H9 (cell line): ENCODE measurements around the gene DRGX. TPM values are rescaled to one million over a fixed set of nuclear protein-coding genes. Genes with fewer than 3 reads are reported as not detected.

ENCODE experiments used
- DNase-seq: peaks from one replicate; pipeline ENCODE4 v3.0.0-alpha.2; 2017
- H2AFZ ChIP-seq: one replicate; pipeline ENCODE4 v1.6.1; 2013; ENCODE audit warnings: mild to moderate bottlenecking, low read length, control low read depth, moderate library complexity
- H2AK5ac ChIP-seq: 2 replicates; pipeline ENCODE4 v1.6.1; 2013; ENCODE audit warnings: low read length, control low read depth, mixed read lengths; ENCODE audit not compliant: insufficient read length
- H2BK120ac ChIP-seq: one replicate; pipeline ENCODE4 v1.6.1; 2013; ENCODE audit warnings: low read depth, mild to moderate bottlenecking, low read length, control low read depth, inconsistent platforms; ENCODE audit not compliant: poor library complexity, severe bottlenecking
- H2BK12ac ChIP-seq: 2 replicates; pipeline ENCODE4 v1.6.1; 2013; ENCODE audit warnings: low read length, control low read depth, mixed read lengths, low read depth; ENCODE audit not compliant: insufficient read length
- H2BK15ac ChIP-seq: 2 replicates; pipeline ENCODE4 v1.6.1; 2013; ENCODE audit warnings: low read depth, low read length, control low read depth
- H2BK20ac ChIP-seq: one replicate; pipeline ENCODE4 v1.6.1; 2013; ENCODE audit warnings: low read depth, mild to moderate bottlenecking, low read length, control low read depth, inconsistent platforms; ENCODE audit not compliant: poor library complexity, severe bottlenecking
- H2BK5ac ChIP-seq: 2 replicates; pipeline ENCODE4 v1.6.1; 2013; ENCODE audit warnings: low read length, control low read depth, mixed read lengths; ENCODE audit not compliant: insufficient read length
- H3K14ac ChIP-seq: 2 replicates; pipeline ENCODE4 v1.6.1; 2013; ENCODE audit warnings: low read length, control low read depth; ENCODE audit not compliant: insufficient read depth
- H3K18ac ChIP-seq: 2 replicates; pipeline ENCODE4 v1.6.1; 2013; ENCODE audit warnings: low read depth, mild to moderate bottlenecking, mixed read lengths, low read length, control low read depth; ENCODE audit not compliant: insufficient read length
- H3K23ac ChIP-seq: 2 replicates; pipeline ENCODE4 v1.6.1; 2013; ENCODE audit warnings: low read length, control low read depth, mixed read lengths, low read depth; ENCODE audit not compliant: insufficient read length
- H3K23me2 ChIP-seq: 2 replicates; pipeline ENCODE4 v1.6.1; 2013; ENCODE audit warnings: low read depth, mild to moderate bottlenecking, mixed read lengths, low read length, control low read depth; ENCODE audit not compliant: insufficient read length, poor library complexity, severe bottlenecking
- H3K27ac ChIP-seq: 2 replicates; pipeline ENCODE4 v1.5.1; 2013; ENCODE audit warnings: low read length, control low read depth, mixed read lengths, low read depth; ENCODE audit not compliant: insufficient read length
- H3K27me3 ChIP-seq: 2 replicates; pipeline ENCODE4 v1.6.1; 2013; ENCODE audit warnings: low read length, control low read depth, inconsistent platforms; ENCODE audit not compliant: insufficient read depth
- H3K4ac ChIP-seq: 2 replicates; pipeline ENCODE4 v1.6.1; 2013; ENCODE audit warnings: low read depth, mild to moderate bottlenecking, control low read depth, inconsistent platforms, low read length, moderate library complexity
- H3K4me1 ChIP-seq: 2 replicates; pipeline ENCODE4 v1.6.1; 2013; ENCODE audit warnings: low read length, control low read depth, inconsistent platforms; ENCODE audit not compliant: insufficient read depth
- H3K4me2 ChIP-seq: 2 replicates; pipeline ENCODE4 v1.6.1; 2013; ENCODE audit warnings: low read length, control low read depth, mixed read lengths; ENCODE audit not compliant: insufficient read length, insufficient read depth
- H3K56ac ChIP-seq: 2 replicates; pipeline ENCODE4 v1.6.1; 2013; ENCODE audit warnings: low read depth, mild to moderate bottlenecking, mixed read lengths, low read length, control low read depth; ENCODE audit not compliant: insufficient read length
- H3K79me1 ChIP-seq: 2 replicates; pipeline ENCODE4 v1.6.1; 2013; ENCODE audit warnings: low read depth, mild to moderate bottlenecking, moderate library complexity, low read length, control low read depth, inconsistent platforms; ENCODE audit not compliant: insufficient read depth, poor library complexity, severe bottlenecking
- H3K79me2 ChIP-seq: 2 replicates; pipeline ENCODE4 v1.6.1; 2013; ENCODE audit warnings: low read length, control low read depth, inconsistent platforms; ENCODE audit not compliant: insufficient read depth
- H3K9ac ChIP-seq: 2 replicates; pipeline ENCODE4 v1.6.1; 2013; ENCODE audit warnings: low read length, control low read depth, mixed read lengths; ENCODE audit not compliant: insufficient read length; ENCODE audit errors: extremely low read depth
- H3K9me3 ChIP-seq: one replicate; pipeline ENCODE4 v1.6.1; 2013; ENCODE audit warnings: low read depth, low read length, inconsistent platforms; ENCODE audit not compliant: control insufficient read depth
- H3T11ph ChIP-seq: one replicate; pipeline ENCODE4 v1.6.1; 2013; ENCODE audit warnings: mild to moderate bottlenecking, low read length, control low read depth, inconsistent platforms
- H4K20me1 ChIP-seq: one replicate; pipeline ENCODE4 v1.6.1; 2013; ENCODE audit not compliant: control insufficient read depth, insufficient read length, insufficient read depth
- H4K5ac ChIP-seq: 2 replicates; pipeline ENCODE4 v1.6.1; 2013; ENCODE audit warnings: low read depth, mild to moderate bottlenecking, mixed read lengths, low read length, control low read depth; ENCODE audit not compliant: insufficient read length
- H4K8ac ChIP-seq: replicated peaks from 2 replicates; pipeline ENCODE4 v1.6.1; 2013; ENCODE audit warnings: low read length, control low read depth, mixed read lengths, low read depth; ENCODE audit not compliant: insufficient read length
- H4K91ac ChIP-seq: 2 replicates; pipeline ENCODE4 v1.6.1; 2013; ENCODE audit warnings: low read depth, mild to moderate bottlenecking, moderate library complexity, mixed read lengths, low read length, control low read depth; ENCODE audit not compliant: insufficient read length
- H3K27ac Mint-ChIP-seq, 3 experiments: 2 replicates in 2 of 3; 3 replicates in 1 of 3; pipeline ENCODE4 v1.8.0; 2020 to 2021; ENCODE audit warnings: mixed read lengths in 3 of 3, mild to moderate bottlenecking in 1 of 3, moderate library complexity in 1 of 3
- H3K27me3 Mint-ChIP-seq: 2 replicates; pipeline ENCODE4 v1.8.0; 2021; ENCODE audit warnings: low read depth, mild to moderate bottlenecking, moderate library complexity, mixed read lengths
- H3K36me3 Mint-ChIP-seq, 3 experiments: 2 replicates in 2 of 3; 3 replicates in 1 of 3; pipeline ENCODE4 v1.8.0; 2020 to 2021; ENCODE audit warnings: low read depth in 3 of 3, mixed read lengths in 3 of 3; ENCODE audit not compliant: insufficient read depth in 1 of 3
- H3K4me1 Mint-ChIP-seq, 2 experiments: 2 replicates each; pipeline ENCODE4 v1.8.0; 2020; ENCODE audit warnings: mixed read lengths in 2 of 2
- H3K4me3 Mint-ChIP-seq, 2 experiments: 2 replicates in 1 of 2; 3 replicates in 1 of 2; pipeline ENCODE4 v1.8.0; 2020 to 2021; ENCODE audit warnings: mild to moderate bottlenecking in 2 of 2, mixed read lengths in 2 of 2, moderate library complexity in 1 of 2
- H3K9me3 Mint-ChIP-seq, 2 experiments: 2 replicates in 1 of 2; 3 replicates in 1 of 2; pipeline ENCODE4 v1.8.0; 2020; ENCODE audit warnings: mild to moderate bottlenecking in 2 of 2, mixed read lengths in 2 of 2, moderate library complexity in 1 of 2
- WGBS: extraction: QIAGEN DNeasy Blood & Tissue Kit; methylation state at CpG from one replicate; pipeline ENCODE4 v1.1.7; 2013; ENCODE audit warnings: missing lambda C conversion rate, low lambda C conversion rate, mixed read lengths; ENCODE audit not compliant: insufficient read length; ENCODE audit errors: extremely low coverage; 5-methylcytosine and 5-hydroxymethylcytosine counted together
- total RNA-seq: library from RNA; stranded (reverse); gene quantifications from 2 replicates; pipeline ENCODE4 v1.2.1, GENCODE V29; 2021
- TF ChIP-seq, protein P1 (sequence below): fragments of 200-600 bp; sonication (generic); conservative IDR thresholded peaks from 3 replicates; pipeline ENCODE4 v1.8.0; 2021; ENCODE audit warnings: antibody characterized with exemption, mild to moderate bottlenecking

Gene DRGX
- total RNA-seq, 1 experiment from 2014 or later, result not detected

DNA sequence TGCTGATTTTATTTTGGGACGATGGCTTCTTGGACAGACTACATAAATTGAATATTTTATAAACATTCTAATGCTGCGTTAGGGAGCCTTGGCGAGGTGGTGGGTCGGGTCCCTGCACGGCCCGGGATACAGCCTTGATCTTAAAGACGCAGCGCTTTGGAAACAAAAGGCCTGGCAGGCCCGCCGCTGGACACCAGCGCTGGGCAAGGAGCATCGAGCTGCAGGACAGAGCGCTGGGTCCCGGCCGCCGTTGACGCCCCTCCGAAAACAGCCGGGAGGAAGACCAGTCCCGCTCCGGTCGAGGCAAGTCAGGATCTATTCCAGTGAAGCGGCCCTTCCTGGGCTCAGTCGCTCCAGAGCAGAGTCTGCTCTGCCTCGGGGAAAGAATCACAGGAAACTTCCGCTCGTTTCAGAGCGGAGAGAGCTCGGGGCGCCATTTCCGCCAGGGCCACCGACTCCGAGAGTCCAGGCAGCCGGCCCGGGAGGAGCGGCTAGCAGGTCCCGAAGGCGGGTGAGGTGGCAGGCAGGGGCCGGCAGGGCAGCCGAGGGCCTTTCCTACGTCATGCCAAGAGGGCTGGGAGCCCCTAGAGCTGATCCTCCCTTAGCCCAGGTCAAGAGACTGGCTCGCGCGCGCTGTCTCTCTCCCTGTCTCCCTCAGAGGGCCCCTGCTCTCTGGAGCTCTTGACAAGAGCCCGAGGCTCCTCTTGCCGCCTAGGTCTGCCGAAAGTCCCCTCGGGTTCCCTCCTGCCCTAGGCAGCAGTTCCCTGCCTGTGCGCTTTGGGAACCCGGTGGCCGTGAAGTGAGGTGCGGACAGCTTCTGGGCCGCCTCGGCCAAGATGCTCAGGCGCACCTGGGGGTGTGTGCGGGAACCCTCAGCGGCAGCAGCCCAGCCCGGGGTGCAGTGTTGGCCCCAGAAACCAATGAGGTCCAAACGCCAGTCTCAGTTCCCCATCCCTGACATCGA is 1.4 kb upstream of the DRGX start:
- H3K4me1 Mint-ChIP-seq, result peaks cover 22 to 30% of the 10 kb centered on the region in 2 experiments
- H3K18ac ChIP-seq, result no peak overlapping the region
- H3K36me3 Mint-ChIP-seq, result no peaks in the 10 kb centered on the region; a peak in 1 of 7 replicates
- TF ChIP-seq, protein P1, sequence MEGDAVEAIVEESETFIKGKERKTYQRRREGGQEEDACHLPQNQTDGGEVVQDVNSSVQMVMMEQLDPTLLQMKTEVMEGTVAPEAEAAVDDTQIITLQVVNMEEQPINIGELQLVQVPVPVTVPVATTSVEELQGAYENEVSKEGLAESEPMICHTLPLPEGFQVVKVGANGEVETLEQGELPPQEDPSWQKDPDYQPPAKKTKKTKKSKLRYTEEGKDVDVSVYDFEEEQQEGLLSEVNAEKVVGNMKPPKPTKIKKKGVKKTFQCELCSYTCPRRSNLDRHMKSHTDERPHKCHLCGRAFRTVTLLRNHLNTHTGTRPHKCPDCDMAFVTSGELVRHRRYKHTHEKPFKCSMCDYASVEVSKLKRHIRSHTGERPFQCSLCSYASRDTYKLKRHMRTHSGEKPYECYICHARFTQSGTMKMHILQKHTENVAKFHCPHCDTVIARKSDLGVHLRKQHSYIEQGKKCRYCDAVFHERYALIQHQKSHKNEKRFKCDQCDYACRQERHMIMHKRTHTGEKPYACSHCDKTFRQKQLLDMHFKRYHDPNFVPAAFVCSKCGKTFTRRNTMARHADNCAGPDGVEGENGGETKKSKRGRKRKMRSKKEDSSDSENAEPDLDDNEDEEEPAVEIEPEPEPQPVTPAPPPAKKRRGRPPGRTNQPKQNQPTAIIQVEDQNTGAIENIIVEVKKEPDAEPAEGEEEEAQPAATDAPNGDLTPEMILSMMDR, result no peak
- no peak overlapping the region for H3K27ac ChIP-seq
- no peak overlapping the region for H2AK5ac ChIP-seq
- H2BK12ac ChIP-seq, result no peak overlapping the region
- peaks cover 98% of the 10 kb centered on the region for H3K27me3 Mint-ChIP-seq
- no peak overlapping the region for H2BK15ac ChIP-seq
- H3K56ac ChIP-seq, result no peak overlapping the region
- no peaks in the 10 kb centered on the region for H3K79me1 ChIP-seq
- H2BK5ac ChIP-seq, result no peak overlapping the region
- peak overlapping the region; percentile 46 to 75 for H3K4me3 Mint-ChIP-seq
- H3T11ph ChIP-seq, result no peak overlapping the region
- H3K9me3 Mint-ChIP-seq, result peaks cover 0 to 3% of the 10 kb centered on the region in 2 experiments; a peak in 1 of 5 replicates
- H4K5ac ChIP-seq, result no peak overlapping the region
- no peak overlapping the region for H2BK20ac ChIP-seq
- H3K27ac Mint-ChIP-seq, result no peak overlapping the region
- no peaks in the 10 kb centered on the region for H3K9me3 ChIP-seq
- H3K27me3 ChIP-seq, result peaks cover 57% of the 10 kb centered on the region
- peak; percentile 57 for DNase-seq
- H3K23ac ChIP-seq, result no peak overlapping the region
- no CpG with 5 or more reads among the region's 61 CpGs for WGBS
- no peaks in the 10 kb centered on the region for H3K4me1 ChIP-seq
- peak overlapping the region; percentile 80 for H3K4me2 ChIP-seq
- no peaks in the 10 kb centered on the region for H3K79me2 ChIP-seq
- H4K91ac ChIP-seq, result no peak overlapping the region
- H2AFZ ChIP-seq, result no peak overlapping the region
- H3K4ac ChIP-seq, result no peak overlapping the region
- H2BK120ac ChIP-seq, result no peak overlapping the region
- H4K8ac ChIP-seq, result no peak overlapping the region
- peaks cover 26% of the 10 kb centered on the region for H3K23me2 ChIP-seq
- no peaks in the 10 kb centered on the region for H4K20me1 ChIP-seq
- H3K9ac ChIP-seq, result no peak overlapping the region
- H3K14ac ChIP-seq, result no peak overlapping the region
